8988T (cell line): ENCODE data around the gene C16orf74.

Experiments
- DNase-seq: peaks from one replicate; pipeline ENCODE4 v3.0.0; 2011

C16orf74 gene

DNA sequence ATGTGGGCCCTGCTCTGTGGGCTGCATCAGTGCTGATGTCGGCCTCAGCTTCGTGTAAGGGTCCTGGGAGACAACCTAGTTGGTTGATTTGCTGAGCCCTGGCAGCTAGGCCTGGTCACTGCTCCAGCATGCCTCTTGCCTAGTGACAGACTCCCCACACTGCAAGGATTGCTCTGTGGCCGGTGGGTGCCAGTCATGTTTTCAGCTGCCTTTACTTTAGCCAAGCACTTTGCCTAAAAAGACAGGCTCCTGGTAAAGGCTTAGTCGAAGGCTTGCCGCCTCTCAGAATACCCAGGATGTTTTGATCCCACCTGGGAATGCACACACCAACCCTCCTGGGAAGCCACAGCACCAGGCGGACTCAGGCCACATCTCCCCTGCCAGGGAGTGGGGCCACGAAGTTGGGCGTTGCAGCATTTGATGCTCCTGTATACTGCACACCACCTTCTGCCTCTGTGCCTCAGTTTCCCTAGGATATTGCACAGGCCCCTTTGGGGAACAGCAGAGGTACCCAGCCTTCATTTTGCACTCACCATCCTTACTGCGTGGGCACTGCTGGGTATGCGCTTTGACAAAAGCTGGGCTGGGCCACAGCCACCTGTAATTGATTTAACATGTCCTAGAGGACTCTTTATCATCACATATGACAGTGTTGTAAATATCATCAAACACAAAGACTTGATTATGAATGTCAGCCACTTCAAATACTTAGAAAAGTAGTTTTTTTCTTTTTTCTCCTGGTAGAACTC is 82.0 kb downstream of the C16orf74 start:
- DNase-seq: no peak

DNA sequence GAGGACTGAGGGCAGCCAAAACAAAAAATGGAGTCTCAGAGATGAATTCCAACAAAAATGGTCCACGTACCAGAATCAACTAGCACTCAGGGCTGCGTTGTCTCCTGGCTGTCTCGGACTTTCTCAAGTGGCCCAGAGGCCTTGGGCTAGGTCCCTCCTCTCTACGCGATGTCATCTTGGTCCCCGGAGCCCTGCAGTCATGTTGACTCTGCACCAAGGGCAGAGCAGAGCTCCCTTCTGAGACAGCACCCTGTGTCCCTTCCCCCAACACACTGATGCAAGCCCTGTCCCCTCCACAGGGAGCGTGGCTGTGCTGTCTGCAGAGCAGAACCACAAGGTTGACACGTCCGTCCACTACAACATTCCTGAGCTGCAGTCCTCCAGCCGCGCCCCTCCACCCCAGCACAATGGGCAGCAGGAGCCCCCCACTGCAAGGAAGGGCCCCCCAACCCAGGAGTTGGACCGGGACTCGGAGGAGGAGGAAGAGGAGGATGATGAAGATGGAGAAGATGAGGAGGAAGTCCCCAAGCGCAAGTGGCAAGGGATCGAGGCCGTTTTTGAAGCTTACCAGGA is 83.0 kb downstream of the C16orf74 start:
- DNase-seq: no peak

DNA sequence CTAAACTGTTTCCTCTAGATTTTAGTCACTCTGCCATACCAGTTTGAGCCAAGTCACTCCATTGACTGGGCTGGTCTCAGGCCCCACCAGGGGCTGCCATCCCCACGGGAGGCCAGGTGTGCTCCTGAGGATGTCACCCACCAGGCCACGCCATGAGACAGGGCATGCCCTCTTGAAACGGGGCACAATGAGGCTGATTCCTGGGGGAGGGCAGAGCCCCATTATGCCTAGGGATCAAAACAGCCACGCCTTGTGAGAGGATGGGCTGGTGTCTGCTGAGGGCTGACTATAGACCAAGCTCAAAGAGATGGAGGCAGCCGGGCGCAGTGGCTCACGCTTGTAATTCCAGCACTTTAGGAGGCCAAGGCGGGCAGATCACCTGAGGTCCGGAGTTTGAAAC is 83.6 kb downstream of the C16orf74 start:
- peak; percentile 26 for DNase-seq

DNA sequence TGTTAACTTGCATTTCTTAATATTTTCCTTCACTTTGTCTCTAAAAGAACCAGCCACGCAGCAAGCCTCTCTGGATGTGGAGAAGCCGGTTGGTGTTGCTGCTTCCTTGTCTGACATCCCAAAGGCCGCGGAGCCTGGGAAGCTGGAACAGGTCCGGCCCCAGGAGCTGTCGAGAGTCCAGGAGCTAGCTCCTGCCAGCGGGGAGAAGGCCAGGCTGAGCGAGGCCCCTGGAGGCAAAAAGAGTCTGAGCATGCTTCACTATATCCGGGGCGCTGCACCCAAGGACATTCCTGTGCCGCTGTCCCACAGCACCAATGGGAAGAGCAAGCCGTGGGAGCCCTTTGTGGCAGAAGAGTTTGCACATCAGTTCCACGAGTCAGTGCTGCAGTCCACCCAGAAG is 85.0 kb downstream of the C16orf74 start:
- no peak for DNase-seq

DNA sequence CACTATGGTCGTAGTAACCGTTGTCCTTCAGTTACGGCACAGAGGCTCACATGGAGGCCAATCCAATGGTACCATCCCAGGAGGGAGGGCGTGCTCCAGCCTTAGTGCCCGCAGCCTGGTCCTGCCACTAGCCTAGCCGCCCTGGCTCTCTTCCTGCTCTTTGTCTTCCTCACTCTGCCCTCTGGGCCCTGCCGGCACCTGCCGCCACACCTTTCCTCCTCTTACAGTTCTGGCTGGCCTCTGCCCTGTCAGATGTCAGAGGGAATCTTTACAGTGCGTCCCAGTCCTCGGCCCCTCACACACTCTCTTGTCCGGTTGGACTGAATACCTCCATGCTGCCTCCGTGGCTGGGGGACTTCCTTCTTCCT is 85.5 kb downstream of the C16orf74 start:
- DNase-seq: no peak

DNA sequence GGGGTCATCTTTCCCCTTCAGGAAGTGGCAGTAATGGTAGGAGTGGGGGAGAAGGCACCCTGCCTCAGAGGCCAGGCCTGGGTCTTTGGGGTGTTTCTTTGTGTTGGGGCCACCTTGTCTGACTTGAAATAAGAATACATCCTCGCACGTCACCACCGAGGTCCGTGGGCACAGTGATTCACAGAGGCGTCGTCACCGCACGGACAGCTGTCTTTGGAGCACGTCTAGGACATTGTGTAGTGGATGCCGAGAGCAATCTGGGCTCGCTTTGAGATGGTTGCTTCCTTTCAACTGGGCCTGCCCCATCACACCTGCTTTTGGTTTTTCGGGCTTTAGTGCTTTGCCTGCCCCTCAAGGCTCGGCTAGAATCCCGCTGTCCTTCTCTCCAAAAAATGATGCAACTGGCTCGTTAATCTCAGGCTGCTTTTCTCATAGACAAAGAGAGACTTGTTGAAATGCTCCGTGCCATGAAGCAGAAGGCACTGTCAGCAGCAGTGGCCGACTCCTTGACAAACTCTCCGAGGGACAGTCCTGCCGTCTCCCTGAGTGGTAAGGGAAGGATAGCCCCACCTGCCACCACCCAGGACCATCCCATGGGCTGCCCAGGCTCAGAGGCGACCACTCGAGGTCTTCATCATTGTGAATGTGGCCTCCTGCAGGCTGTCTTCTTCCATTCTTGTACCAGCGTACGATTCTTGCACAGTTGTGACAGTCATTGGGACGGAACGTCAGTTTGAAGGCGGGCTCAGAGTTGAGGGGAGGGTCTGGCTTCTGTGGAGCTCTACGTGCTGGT is 86.1 kb downstream of the C16orf74 start:
- no peak for DNase-seq

DNA sequence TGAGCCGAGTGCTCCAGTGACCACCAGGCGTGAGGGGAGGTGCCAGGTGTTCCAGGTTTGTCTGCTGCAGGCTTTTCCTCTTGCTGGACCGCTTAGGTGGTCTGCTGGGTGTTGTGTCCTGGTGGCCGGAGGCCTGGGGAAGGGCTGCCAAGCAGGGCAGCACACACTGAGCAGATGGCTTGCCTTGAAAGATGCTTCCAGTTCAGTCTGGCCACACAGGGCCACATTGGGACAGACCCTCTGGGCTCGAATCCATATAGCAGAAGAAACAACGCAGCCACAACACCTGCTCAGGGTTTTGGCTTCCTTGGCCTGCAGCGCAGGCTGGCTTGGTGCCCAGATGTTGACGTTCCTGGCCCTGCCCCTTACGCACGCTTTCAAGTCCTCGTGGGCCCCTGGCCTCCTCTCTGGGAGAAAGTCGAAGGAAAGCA is 87.0 kb downstream of the C16orf74 start:
- no peak for DNase-seq

DNA sequence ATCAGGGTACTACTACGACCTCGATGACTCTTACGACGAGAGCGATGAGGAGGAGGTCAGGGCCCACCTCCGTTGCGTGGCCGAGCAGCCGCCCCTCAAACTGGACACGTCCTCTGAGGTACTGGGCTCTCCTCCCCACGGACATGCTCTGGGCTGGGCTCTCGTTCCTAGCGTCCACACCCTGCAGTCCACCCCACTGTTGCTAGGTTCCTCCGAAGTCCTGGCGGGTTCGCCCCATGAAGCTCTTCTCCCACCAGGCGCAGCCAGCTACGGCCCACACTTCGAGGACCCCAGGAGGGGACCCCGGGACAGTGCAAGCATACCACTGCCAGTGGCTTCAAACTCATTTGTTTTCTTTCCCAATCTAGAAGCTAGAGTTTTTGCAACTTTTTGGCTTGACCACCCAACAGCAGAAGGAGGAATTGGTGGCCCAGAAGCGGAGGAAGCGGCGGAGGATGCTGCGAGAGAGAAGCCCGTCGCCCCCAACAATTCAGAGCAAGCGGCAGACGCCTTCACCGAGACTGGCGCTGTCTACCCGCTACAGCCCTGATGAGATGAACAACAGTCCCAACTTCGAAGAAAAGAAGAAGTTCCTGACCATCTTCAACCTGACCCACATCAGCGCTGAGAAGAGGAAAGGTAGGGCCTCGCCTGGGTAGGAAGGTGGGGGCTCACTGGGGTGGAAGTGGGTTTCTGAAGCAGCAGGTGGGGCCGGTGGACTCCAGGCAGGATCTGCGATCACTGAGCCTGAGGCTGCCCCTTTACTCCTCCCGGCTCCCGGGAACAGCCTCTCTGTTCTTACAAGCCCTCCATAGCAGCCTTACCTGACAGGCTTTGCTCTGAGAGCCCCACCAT is 87.7 kb downstream of the C16orf74 start:
- no peak for DNase-seq

DNA sequence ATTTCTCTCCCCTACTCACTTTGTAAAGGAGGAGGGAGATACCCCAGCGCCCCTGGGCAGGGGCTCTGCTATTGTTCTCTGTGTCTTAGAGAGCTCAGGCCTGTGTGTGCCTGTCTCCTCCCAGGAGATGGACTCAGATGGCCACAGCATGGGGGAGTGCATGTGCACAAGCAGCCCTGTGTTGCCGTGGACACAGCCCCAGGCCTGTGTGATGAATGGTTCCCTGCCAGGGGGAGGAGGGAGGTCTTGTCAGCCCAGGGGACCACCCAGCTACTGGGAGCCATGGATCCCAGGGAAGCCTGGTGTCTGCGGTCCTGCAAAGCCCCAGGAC is 88.4 kb downstream of the C16orf74 start:
- peak; percentile 31 for DNase-seq

DNA sequence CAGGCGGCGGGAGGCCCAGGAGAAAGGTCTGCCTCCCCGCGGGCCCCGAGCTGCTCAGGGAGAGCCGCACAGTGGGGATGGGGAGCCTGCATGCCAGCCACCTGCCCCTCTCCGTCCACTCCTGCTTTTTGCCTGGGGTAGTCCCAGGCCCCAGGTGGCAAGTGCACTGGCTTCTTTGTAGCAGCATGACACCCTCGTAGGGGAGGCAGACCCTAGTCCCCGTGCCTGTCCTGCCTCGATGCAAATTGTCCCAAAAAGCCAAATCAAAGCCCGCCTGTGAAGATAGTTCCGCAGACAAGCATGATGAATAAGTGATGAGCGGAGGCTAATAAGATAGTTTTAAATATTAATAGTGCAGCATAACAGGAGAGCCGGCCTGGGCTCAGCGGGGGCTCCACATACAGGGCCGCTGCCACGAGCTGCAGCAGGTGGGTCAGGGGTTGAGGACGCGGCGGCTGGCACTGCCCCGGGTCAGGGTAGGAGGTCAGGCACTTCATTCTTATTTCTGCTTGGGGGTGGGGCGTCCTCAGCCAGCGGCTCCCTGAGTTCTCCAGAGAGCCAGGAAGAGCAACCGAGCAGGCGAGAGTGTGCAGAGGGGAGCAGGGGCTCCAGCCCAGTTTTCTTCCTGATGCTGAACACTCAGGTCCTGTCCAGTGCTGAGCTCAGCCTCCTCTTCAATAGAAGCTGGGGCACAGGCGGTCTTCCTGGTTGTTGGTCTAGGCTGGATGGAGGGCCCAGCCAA is 89.0 kb downstream of the C16orf74 start:
- DNase-seq: no peak

DNA sequence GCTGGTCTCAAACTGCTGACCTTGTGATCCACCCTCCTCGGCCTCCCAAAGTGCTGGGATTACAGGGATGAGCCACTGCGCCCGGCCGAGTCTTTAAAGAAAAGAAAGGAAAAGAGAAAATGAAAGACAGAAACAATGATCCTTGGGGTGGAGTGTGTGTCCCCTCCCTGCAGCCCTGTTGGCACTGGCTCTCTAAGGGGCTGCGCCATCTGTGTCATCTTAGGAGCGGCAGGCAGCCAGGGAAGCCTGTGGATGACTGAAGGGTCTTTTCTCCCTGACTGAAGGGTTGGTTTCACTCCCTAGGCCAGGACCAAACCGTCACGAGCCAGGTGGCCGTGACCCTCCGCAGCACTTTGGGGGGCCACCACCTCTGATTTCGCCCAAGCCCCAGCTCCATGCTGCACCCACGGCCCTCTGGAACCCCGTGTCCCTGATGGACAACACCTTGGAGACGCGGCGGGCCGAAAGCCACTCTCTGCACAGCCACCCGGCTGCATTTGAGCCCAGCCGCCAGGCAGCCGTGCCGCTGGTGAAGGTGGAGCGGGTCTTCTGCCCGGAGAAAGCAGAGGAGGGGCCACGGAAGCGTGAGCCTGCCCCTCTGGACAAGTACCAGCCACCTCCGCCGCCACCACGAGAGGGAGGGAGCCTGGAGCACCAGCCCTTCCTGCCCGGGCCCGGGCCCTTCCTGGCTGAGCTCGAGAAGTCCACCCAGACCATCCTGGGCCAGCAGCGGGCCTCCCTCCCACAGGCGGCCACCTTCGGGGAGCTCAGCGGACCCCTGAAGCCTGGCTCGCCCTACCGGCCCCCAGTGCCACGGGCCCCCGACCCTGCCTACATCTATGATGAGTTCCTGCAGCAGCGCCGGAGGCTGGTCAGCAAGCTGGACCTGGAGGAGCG is 89.8 kb downstream of the C16orf74 start:
- no peak for DNase-seq

DNA sequence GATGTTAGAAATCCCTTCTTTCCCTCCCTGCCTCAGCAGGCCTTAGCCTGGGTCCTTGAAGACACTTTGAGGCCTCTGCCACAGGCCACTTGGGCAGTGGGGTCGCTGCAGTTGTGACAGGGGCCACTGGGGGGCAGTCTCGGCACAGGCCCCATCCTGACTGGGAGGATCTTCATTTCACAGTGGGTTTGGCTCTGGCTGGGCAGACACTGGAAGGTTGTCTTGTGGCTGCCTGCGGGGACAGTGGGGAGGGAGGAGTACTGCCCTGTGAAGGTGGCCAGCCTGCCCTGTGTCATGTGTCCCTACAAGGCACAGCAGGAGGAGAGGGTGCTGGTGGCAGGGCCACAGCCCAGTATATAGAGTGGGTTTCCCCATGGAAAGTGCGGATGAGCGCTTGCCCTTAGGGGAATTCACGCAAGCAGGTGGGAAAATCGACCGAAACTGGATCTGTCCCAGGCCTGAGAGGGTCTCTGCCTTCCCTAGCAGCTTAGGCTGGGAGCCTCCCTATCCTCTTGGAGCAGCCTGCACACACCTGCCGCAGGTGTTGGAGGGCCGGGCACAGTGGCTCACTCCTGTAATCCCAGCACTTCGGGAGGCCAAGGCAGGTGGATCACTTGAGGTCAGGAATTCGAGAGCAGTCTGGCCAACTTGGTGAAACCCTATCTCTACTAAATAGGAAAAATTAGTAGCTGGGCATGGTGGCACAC is 90.9 kb downstream of the C16orf74 start:
- peak; percentile 100 for DNase-seq

DNA sequence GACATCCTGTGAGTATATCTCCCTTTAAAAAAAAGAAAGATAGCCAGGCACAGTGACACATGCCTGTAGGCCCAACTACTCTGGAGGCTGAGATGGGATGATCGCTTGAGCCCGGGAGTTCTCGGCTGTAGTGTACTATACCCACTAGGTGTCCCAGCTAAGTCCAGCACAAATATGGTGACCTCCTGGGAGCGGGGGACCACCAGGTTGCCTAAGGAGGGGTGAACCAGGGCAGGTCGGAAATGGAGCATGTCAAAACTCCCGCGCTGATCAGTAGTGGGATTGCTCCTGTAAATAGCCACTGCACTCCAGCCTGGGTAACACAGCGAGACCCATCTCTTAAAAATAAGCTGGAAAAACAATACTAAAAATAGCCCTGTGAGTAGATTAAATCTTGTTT is 91.6 kb downstream of the C16orf74 start:
- no peak for DNase-seq

DNA sequence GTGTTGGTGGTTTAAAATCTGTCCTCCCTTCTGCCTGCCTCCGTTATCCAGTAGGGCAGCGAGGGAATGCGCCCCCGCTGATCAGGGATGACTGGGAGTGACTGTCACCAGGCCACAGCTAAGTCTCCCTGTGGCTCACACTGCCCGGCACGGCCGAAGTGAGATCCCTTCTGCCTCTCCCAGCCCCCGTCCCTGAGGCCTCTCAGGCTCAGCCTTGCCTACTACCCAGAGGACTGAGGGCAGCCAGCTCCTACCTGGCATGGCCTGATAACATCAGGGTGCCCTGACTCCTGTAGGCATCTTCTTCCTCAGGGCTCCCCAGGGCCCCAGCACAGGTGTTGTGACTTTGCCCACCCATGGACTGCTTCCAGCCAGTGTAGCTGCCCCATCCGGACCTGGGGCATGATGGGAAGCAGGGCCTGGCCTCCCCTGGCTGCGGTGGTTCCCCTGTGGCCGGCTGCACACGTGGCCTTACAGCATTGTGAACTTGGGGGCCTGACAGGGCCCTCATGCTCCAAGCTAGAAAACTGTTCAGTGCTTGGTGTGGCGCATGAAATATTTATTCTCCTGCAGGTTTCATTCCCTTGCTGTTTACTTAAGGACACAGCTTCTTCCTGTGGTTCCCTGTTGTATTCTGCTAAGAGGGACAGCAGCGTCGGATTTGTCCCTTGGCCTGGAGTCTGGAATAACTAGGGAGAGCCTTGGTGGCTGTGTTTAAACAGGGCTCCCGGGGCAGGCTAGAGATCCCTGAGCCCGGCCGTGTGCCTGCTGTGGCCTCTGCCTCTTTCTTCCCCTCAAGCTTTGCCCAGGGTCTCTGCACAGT is 92.2 kb downstream of the C16orf74 start:
- no peak for DNase-seq

DNA sequence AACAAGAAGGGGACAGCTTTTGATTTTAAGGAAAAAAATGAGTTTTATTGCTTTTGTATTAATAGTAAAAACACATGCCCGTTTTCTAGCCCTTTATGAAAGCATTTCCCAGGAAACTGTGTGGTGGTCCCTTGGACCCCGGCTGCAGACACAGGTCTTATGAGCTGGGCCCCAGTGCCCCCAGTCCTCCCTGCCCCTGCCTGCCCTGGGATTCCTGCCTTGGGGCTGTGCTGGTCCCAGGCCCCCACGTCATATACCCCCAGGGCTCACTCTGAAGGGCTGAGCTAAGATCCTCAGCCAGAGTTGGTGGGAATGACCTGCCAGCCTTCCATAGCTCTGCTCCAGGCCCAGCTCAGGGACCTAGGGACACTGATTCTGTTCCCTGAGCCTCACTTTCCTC is 92.9 kb downstream of the C16orf74 start:
- peak; percentile 41 for DNase-seq
